GM19035 (cell line): ENCODE measurements around the gene FIGNL1.
A peak's percentile ranks its signal among the peaks of the same experiment; 100 is the strongest.

Experiments
- ATAC-seq: cut with Tn5 transposase; IDR thresholded peaks from one replicate; pipeline ENCODE4 v1.9.1; 2021; ENCODE audit not compliant: unreplicated experiment

Gene FIGNL1

GRCh38 chr7:50399206-50399605 lies 50.9 kb downstream of the FIGNL1 start:
- ATAC-seq: no peak

- ATAC-seq: no peak
Measured at GRCh38 chr7:50397971-50398324, 52.2 kb downstream of the FIGNL1 start.

- ATAC-seq: peak; percentile 74
Measured at GRCh38 chr7:50397320-50397970, 52.7 kb downstream of the FIGNL1 start.

- ATAC-seq: peak; percentile 18
Measured at GRCh38 chr7:50396856-50397255, 53.3 kb downstream of the FIGNL1 start.

GRCh38 chr7:50394315-50394714 lies 55.8 kb downstream of the FIGNL1 start:
- no peak for ATAC-seq
